GM06990 (cell line): ENCODE measurements around the gene ZNF516.

Source experiments
- DNase-seq: peaks from one replicate; pipeline ENCODE4 v3.0.0-alpha.2; 2011; ENCODE audit not compliant: insufficient read length; ENCODE audit errors: extremely low read depth
- H3K27me3 ChIP-seq: replicated peaks from 2 replicates; pipeline ENCODE4 v1.6.0; 2011; ENCODE audit warnings: low read length; ENCODE audit not compliant: control insufficient read depth, insufficient read depth
- H3K36me3 ChIP-seq: 2 replicates; pipeline ENCODE4 v1.5.1; 2011; ENCODE audit warnings: low read length; ENCODE audit not compliant: control insufficient read depth, insufficient read depth
- H3K4me3 ChIP-seq: replicated peaks from 2 replicates; pipeline ENCODE4 v1.5.1; 2011; ENCODE audit warnings: low read depth, mild to moderate bottlenecking, control low read depth, low read length
- CTCF ChIP-seq: IDR thresholded peaks from 2 replicates; pipeline ENCODE4 v1.5.1; 2011; ENCODE audit warnings: low read length, control low read depth, mild to moderate bottlenecking, inconsistent platforms; ENCODE audit not compliant: insufficient read depth, poor library complexity, severe bottlenecking

ZNF516 gene

GRCh38 chr18:76383636-76384035 lies 111.4 kb downstream of the ZNF516 start:
- DNase-seq, result no peak
- Histone ChIP-seq H3K4me3 (no peak overlapping the region), H3K27me3 (no peaks in the 10 kb centered on the region), H3K36me3 (peaks cover 10% of the 10 kb centered on the region)
- no peak for TF ChIP-seq CTCF

GRCh38 chr18:76382275-76382674 lies 112.8 kb downstream of the ZNF516 start:
- H3K36me3 ChIP-seq, result peaks cover 13% of the 10 kb centered on the region
- TF ChIP-seq CTCF, result no peak
- DNase-seq, result no peak
- no peaks in the 10 kb centered on the region for H3K27me3 ChIP-seq
- no peak overlapping the region for H3K4me3 ChIP-seq

GRCh38 chr18:76380791-76381405 lies 114.1 kb downstream of the ZNF516 start:
- H3K36me3 ChIP-seq, result peaks cover 13% of the 10 kb centered on the region
- TF ChIP-seq CTCF, result peak; percentile 56
- no peak for DNase-seq
- H3K4me3 ChIP-seq, result no peak overlapping the region
- H3K27me3 ChIP-seq, result no peaks in the 10 kb centered on the region

GRCh38 chr18:76380127-76380729 lies 114.8 kb downstream of the ZNF516 start:
- Histone ChIP-seq H3K36me3 (peaks cover 13% of the 10 kb centered on the region), H3K27me3 (no peaks in the 10 kb centered on the region), H3K4me3 (no peak overlapping the region)
- no peak for TF ChIP-seq CTCF
- DNase-seq, result no peak

GRCh38 chr18:76379226-76380126 lies 115.6 kb downstream of the ZNF516 start:
- Histone ChIP-seq H3K4me3 (no peak overlapping the region), H3K27me3 (no peaks in the 10 kb centered on the region), H3K36me3 (peaks cover 12% of the 10 kb centered on the region)
- TF ChIP-seq CTCF, result no peak
- no peak for DNase-seq
